Fibroblast of mammary gland (primary cell): ENCODE measurements around the gene KLRF1.

ENCODE experiments used
- DNase-seq: peaks from one replicate; pipeline ENCODE4 v3.0.0-alpha.2; 2010; ENCODE audit warnings: low read depth
- H3K4me3 ChIP-seq: 2 replicates; pipeline ENCODE4 v1.5.1; 2011; ENCODE audit warnings: low read depth, mild to moderate bottlenecking, low read length, moderate library complexity; ENCODE audit not compliant: control insufficient read depth
- TF ChIP-seq, protein P1 (sequence below): conservative IDR thresholded peaks from 2 replicates; pipeline ENCODE4 v1.5.1; 2011; ENCODE audit warnings: low read depth, low read length, inconsistent platforms; ENCODE audit not compliant: control insufficient read depth, insufficient read depth

Gene KLRF1, protein sequence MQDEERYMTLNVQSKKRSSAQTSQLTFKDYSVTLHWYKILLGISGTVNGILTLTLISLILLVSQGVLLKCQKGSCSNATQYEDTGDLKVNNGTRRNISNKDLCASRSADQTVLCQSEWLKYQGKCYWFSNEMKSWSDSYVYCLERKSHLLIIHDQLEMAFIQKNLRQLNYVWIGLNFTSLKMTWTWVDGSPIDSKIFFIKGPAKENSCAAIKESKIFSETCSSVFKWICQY

GRCh38 chr12:9827209-9827888 is at the start of gene KLRF1:
TSS of gene KLRF1 (plus strand) at chr12:9827481. CDS start at chr12:9827545, 64 bp downstream.
- TF ChIP-seq, protein P1, sequence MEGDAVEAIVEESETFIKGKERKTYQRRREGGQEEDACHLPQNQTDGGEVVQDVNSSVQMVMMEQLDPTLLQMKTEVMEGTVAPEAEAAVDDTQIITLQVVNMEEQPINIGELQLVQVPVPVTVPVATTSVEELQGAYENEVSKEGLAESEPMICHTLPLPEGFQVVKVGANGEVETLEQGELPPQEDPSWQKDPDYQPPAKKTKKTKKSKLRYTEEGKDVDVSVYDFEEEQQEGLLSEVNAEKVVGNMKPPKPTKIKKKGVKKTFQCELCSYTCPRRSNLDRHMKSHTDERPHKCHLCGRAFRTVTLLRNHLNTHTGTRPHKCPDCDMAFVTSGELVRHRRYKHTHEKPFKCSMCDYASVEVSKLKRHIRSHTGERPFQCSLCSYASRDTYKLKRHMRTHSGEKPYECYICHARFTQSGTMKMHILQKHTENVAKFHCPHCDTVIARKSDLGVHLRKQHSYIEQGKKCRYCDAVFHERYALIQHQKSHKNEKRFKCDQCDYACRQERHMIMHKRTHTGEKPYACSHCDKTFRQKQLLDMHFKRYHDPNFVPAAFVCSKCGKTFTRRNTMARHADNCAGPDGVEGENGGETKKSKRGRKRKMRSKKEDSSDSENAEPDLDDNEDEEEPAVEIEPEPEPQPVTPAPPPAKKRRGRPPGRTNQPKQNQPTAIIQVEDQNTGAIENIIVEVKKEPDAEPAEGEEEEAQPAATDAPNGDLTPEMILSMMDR, result no peak
- no peak within 1 kb of the TSS for H3K4me3 ChIP-seq
- no peak for DNase-seq

- DNase-seq, result no peak
- H3K4me3 ChIP-seq, result no peak overlapping the region
- TF ChIP-seq, protein P1, result no peak
Measured at GRCh38 chr12:9779209-9779608, 48.1 kb upstream of the KLRF1 start.

GRCh38 chr12:9781360-9781759 is 45.9 kb upstream of the KLRF1 start:
- no peak overlapping the region for H3K4me3 ChIP-seq
- TF ChIP-seq, protein P1, result no peak
- no peak for DNase-seq

- TF ChIP-seq, protein P1, result no peak
- H3K4me3 ChIP-seq, result no peak overlapping the region
- DNase-seq, result no peak
Measured at GRCh38 chr12:9782547-9783382, 44.5 kb upstream of the KLRF1 start.

- TF ChIP-seq, protein P1, result no peak
- no peak overlapping the region for H3K4me3 ChIP-seq
- DNase-seq, result no peak
Measured at GRCh38 chr12:9784326-9784725, 43.0 kb upstream of the KLRF1 start.

GRCh38 chr12:9784816-9785215 is 42.5 kb upstream of the KLRF1 start:
- TF ChIP-seq, protein P1, result no peak
- no peak for DNase-seq
- H3K4me3 ChIP-seq, result no peak overlapping the region
